Breast epithelium (tissue), 3 donors: ENCODE data around the gene C1orf53.

Source experiments
- POLR2A ChIP-seq: fragments of 450-650 bp; IDR thresholded peaks from one replicate; pipeline ENCODE4 v1.6.1; 2016; ENCODE audit warnings: antibody characterized with exemption, mild to moderate bottlenecking, moderate library complexity
- TF ChIP-seq, protein P1 (sequence below), 3 donors: fragments of 450-650 bp; IDR thresholded peaks; one replicate each; pipeline ENCODE4 v1.5.1; 2016 to 2017; ENCODE audit warnings: antibody characterized with exemption in 3 of 3, mild to moderate bottlenecking in 3 of 3, moderate library complexity in 3 of 3

DNA sequence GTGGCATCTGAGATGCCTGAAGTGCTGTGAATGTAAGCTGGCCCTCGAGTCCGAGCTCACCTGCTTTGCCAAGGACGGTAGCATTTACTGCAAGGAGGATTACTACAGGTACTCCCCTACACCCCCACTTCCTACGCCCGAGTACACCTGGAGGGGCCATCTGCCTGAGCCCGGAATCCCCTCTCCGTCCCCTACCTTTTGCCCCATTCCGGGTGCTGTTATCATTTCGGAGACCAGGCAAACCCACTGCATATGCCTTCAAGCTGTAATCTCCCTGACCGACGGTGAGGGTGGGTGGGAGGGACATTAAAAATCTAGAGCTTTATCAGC, 17.6 kb downstream of the C1orf53 start:
- TF ChIP-seq, protein P1, sequence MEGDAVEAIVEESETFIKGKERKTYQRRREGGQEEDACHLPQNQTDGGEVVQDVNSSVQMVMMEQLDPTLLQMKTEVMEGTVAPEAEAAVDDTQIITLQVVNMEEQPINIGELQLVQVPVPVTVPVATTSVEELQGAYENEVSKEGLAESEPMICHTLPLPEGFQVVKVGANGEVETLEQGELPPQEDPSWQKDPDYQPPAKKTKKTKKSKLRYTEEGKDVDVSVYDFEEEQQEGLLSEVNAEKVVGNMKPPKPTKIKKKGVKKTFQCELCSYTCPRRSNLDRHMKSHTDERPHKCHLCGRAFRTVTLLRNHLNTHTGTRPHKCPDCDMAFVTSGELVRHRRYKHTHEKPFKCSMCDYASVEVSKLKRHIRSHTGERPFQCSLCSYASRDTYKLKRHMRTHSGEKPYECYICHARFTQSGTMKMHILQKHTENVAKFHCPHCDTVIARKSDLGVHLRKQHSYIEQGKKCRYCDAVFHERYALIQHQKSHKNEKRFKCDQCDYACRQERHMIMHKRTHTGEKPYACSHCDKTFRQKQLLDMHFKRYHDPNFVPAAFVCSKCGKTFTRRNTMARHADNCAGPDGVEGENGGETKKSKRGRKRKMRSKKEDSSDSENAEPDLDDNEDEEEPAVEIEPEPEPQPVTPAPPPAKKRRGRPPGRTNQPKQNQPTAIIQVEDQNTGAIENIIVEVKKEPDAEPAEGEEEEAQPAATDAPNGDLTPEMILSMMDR (IDR thresholded peaks at IDR 0.05): no peak
- TF ChIP-seq POLR2A: no peak
